Measurements from ENCODE around the gene ABI1.

DNA sequence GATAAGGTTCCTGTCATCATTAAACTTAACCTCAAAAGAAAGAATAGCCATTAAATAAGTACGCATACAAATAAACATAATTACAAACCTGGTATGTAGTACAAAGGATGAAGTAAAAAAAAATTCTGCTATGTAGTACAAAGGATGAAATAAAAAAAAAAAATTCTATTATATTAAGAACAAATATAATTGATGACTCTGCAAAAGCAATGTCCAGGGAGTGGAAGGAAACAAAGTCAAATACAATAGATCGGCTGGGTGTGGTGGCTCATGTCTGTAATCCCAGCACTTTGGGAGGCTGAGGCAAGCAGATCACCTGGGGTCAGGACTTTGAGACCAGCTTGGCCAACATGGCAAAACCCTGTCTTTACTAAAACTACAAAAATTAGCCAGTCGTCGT lies 56.9 kb downstream of the ABI1 start:
- TF ChIP-seq CTCF (IDR thresholded peaks at IDR 0.05) (no peak), EZH2phosphoT487 (IDR thresholded peaks at IDR 0.05) (no peak), EZH2 (IDR thresholded peaks at IDR 0.05) (no peak)
